Smooth muscle cell (in vitro differentiated cells): ENCODE measurements around the gene PDCD1LG2. TPM values are rescaled to one million over a fixed set of nuclear protein-coding genes. Genes with fewer than 3 reads are reported as not detected.

Experiments
- DNase-seq: peaks from one replicate; lab custom pipeline; 2025; ENCODE audit not compliant: unreplicated experiment; lab: John Stamatoyannopoulos, UW
- H2AFZ ChIP-seq: fragments of 200-600 bp; sonication (generic); 2 replicates; pipeline ENCODE4 v1.6.0; 2016; ENCODE audit warnings: antibody characterized with exemption, low read depth, mild to moderate bottlenecking
- H3F3A ChIP-seq: fragments of 200-600 bp; sonication (generic); 2 replicates; pipeline ENCODE4 v1.6.0; 2017; ENCODE audit warnings: antibody characterized with exemption, low read depth
- H3K27ac ChIP-seq: fragments of 200-600 bp; sonication (generic); 2 replicates; pipeline ENCODE4 v1.5.1; 2016; ENCODE audit warnings: low read depth, mild to moderate bottlenecking
- H3K27me3 ChIP-seq: fragments of 200-600 bp; sonication (generic); 2 replicates; pipeline ENCODE4 v1.6.1; 2016; ENCODE audit warnings: low read depth, mild to moderate bottlenecking
- H3K36me3 ChIP-seq: fragments of 200-600 bp; sonication (generic); 2 replicates; pipeline ENCODE4 v1.5.1; 2016; ENCODE audit warnings: low read depth
- H3K4me1 ChIP-seq: fragments of 200-600 bp; sonication (generic); 2 replicates; pipeline ENCODE4 v1.5.1; 2016; ENCODE audit warnings: low read depth
- H3K4me2 ChIP-seq: fragments of 200-600 bp; sonication (generic); 2 replicates; pipeline ENCODE4 v1.6.0; 2016; ENCODE audit warnings: mild to moderate bottlenecking
- H3K4me3 ChIP-seq: fragments of 200-600 bp; sonication (generic); 2 replicates; pipeline ENCODE4 v1.5.1; 2016; ENCODE audit warnings: mild to moderate bottlenecking
- H3K79me2 ChIP-seq: fragments of 200-600 bp; sonication (generic); 2 replicates; pipeline ENCODE4 v1.6.0; 2016; ENCODE audit warnings: low read depth, mild to moderate bottlenecking
- H3K9ac ChIP-seq: fragments of 200-600 bp; sonication (generic); 2 replicates; pipeline ENCODE4 v1.6.0; 2016; ENCODE audit warnings: low read depth
- H3K9me3 ChIP-seq: fragments of 200-600 bp; sonication (generic); replicated peaks from 2 replicates; pipeline ENCODE4 v1.5.1; 2016; ENCODE audit warnings: low read depth
- H4K20me1 ChIP-seq: fragments of 200-600 bp; sonication (generic); 2 replicates; pipeline ENCODE4 v1.6.0; 2016; ENCODE audit warnings: low read depth
- CTCF ChIP-seq: fragments of 200-600 bp; sonication (generic); IDR thresholded peaks from 2 replicates; pipeline ENCODE4 v1.5.1; 2017; ENCODE audit warnings: borderline replicate concordance, mild to moderate bottlenecking, antibody characterized with exemption; ENCODE audit not compliant: insufficient read depth, poor library complexity, severe bottlenecking
- WGBS: methylation state at CpG from one replicate; pipeline ENCODE4 v1.1.7; 2016; ENCODE audit warnings: low lambda C conversion rate; 5-methylcytosine and 5-hydroxymethylcytosine counted together
- polyA plus RNA-seq: library from polyadenylated mRNA; unstranded; fragments of >200 nt; fragmentation: Nextera tagmentation; extraction: Ambion mirVana; gene quantifications from 2 replicates; pipeline ENCODE4 v1.2.1, GENCODE V29; 2016
- total RNA-seq: library from RNA; depleted of rRNA; stranded (reverse); fragments of >200 nt; gene quantifications from 2 replicates; pipeline ENCODE4 v1.2.3, GENCODE V29; 2014

Gene PDCD1LG2
- total and polyA plus RNA-seq, 2 experiments from 2014 or later: 10.0 to 11.6 TPM

GRCh38 chr9:5587024-5587423 is 76.7 kb downstream of the PDCD1LG2 start:
- no peak overlapping the region for H2AFZ ChIP-seq
- no peaks in the 10 kb centered on the region for H4K20me1 ChIP-seq
- no peaks in the 10 kb centered on the region for H3K36me3 ChIP-seq
- H3F3A ChIP-seq: no peaks in the 10 kb centered on the region
- H3K9ac ChIP-seq: peak overlapping the region; percentile 16
- H3K27me3 ChIP-seq: no peaks in the 10 kb centered on the region
- no peak for DNase-seq
- peak overlapping the region; percentile 83 for H3K27ac ChIP-seq
- no peak overlapping the region for H3K4me3 ChIP-seq
- H3K79me2 ChIP-seq: no peaks in the 10 kb centered on the region
- no peak for TF ChIP-seq CTCF
- H3K9me3 ChIP-seq: no peaks in the 10 kb centered on the region
- H3K4me2 ChIP-seq: no peak overlapping the region
- H3K4me1 ChIP-seq: no peaks in the 10 kb centered on the region
- WGBS: 15% methylated on average over 1 of the region's 1 CpG

GRCh38 chr9:5592231-5592630 is 81.9 kb downstream of the PDCD1LG2 start:
- no peak overlapping the region for H2AFZ ChIP-seq
- WGBS: 73% methylated on average over 3 of the region's 3 CpGs
- no peak overlapping the region for H3K4me2 ChIP-seq
- H3K79me2 ChIP-seq: no peaks in the 10 kb centered on the region
- no peaks in the 10 kb centered on the region for H3K9me3 ChIP-seq
- H3K27ac ChIP-seq: no peak overlapping the region
- no peak overlapping the region for H3K9ac ChIP-seq
- no peaks in the 10 kb centered on the region for H3K36me3 ChIP-seq
- TF ChIP-seq CTCF: no peak
- H3K4me3 ChIP-seq: no peak overlapping the region
- H3K4me1 ChIP-seq: no peaks in the 10 kb centered on the region
- H3K27me3 ChIP-seq: no peaks in the 10 kb centered on the region
- no peaks in the 10 kb centered on the region for H4K20me1 ChIP-seq
- DNase-seq: no peak
- no peaks in the 10 kb centered on the region for H3F3A ChIP-seq

- no peaks in the 10 kb centered on the region for H4K20me1 ChIP-seq
- no peak overlapping the region for H3K9ac ChIP-seq
- H3F3A ChIP-seq: no peaks in the 10 kb centered on the region
- H3K79me2 ChIP-seq: no peaks in the 10 kb centered on the region
- no peak overlapping the region for H2AFZ ChIP-seq
- H3K4me3 ChIP-seq: no peak overlapping the region
- no peaks in the 10 kb centered on the region for H3K27me3 ChIP-seq
- no peak overlapping the region for H3K4me2 ChIP-seq
- no peak for DNase-seq
- no peaks in the 10 kb centered on the region for H3K36me3 ChIP-seq
- WGBS: 94% methylated on average over 5 of the region's 5 CpGs
- H3K27ac ChIP-seq: no peak overlapping the region
- no peaks in the 10 kb centered on the region for H3K4me1 ChIP-seq
- H3K9me3 ChIP-seq: no peaks in the 10 kb centered on the region
- TF ChIP-seq CTCF: no peak
These were observed 82.6 kb downstream of the PDCD1LG2 start for GRCh38 chr9:5592904-5593303.

- Histone ChIP-seq H2AFZ (no peak overlapping the region), H3K79me2 (no peaks in the 10 kb centered on the region), H3K9ac (no peak overlapping the region), H3K4me1 (no peaks in the 10 kb centered on the region), H3K36me3 (no peaks in the 10 kb centered on the region), H3K27ac (no peak overlapping the region), H3K4me3 (no peak overlapping the region), H3K9me3 (no peaks in the 10 kb centered on the region), H4K20me1 (no peaks in the 10 kb centered on the region), H3K27me3 (no peaks in the 10 kb centered on the region), H3K4me2 (no peak overlapping the region), H3F3A (no peaks in the 10 kb centered on the region)
- TF ChIP-seq CTCF: no peak
- 93% methylated on average over 2 of the region's 2 CpGs for WGBS
- DNase-seq: no peak
These were observed 83.6 kb downstream of the PDCD1LG2 start for GRCh38 chr9:5593904-5594303.
